ENCODE results near the gene HSPA4. TPM values are rescaled to one million over a fixed set of nuclear protein-coding genes. Genes with fewer than 3 reads are reported as not detected.

The HSPA4 gene
- total and polyA plus RNA-seq, 2 donors (not counting 1 experiment from before 2014, with no cell fraction given), result 18.1 to 95.0 TPM

DNA sequence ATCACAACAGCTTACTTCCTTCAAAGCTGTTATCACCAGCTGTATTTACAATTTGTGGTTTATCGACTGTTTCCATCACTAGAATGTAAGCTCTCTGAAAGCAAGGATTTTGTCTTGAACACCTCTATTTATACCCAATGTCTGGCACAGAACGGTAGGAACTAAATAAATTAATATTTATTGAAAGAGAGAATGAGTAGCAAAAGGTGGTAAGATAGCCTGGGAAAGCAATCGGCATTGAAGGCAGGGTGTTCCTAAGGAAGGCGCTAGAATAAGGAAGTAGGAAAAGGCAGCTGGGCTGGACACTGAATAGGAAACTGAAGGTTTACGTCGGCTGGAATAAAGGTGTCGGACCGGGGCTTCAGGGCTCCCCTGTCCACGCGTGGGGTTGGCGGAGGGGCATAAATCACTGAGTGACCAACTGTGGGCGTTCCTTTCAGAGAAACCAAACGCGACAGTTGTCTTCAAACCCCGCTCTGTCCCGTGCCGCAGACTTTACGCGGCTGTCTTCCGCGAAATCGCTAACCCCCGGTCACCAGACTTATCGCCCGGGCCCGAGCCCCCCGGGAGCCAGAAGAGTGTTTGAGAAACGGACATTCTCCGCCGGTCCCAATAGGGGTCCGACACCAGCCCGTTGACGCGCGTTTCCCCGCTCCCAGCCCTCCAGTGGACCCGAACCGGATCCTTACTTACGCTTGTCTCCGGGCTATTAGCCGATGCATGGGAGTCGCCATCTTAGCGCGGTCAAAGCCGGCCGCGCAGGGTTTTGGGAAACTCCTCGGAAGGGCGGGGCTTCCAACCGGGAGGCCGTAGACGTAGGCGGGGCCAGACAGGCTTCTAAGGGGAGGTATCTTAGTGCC is 25.8 kb upstream of the HSPA4 start, which contains the start of gene ZCCHC10:
TSS of gene ZCCHC10 (minus strand) at position 746 of the 860 bp plus-strand sequence. CDS start at position 734, 12 bp downstream.
- peak; percentile 94 for DNase-seq
- TF ChIP-seq, protein P1, sequence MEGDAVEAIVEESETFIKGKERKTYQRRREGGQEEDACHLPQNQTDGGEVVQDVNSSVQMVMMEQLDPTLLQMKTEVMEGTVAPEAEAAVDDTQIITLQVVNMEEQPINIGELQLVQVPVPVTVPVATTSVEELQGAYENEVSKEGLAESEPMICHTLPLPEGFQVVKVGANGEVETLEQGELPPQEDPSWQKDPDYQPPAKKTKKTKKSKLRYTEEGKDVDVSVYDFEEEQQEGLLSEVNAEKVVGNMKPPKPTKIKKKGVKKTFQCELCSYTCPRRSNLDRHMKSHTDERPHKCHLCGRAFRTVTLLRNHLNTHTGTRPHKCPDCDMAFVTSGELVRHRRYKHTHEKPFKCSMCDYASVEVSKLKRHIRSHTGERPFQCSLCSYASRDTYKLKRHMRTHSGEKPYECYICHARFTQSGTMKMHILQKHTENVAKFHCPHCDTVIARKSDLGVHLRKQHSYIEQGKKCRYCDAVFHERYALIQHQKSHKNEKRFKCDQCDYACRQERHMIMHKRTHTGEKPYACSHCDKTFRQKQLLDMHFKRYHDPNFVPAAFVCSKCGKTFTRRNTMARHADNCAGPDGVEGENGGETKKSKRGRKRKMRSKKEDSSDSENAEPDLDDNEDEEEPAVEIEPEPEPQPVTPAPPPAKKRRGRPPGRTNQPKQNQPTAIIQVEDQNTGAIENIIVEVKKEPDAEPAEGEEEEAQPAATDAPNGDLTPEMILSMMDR (IDR thresholded peaks at IDR 0.05), result no peak
- no peak for TF ChIP-seq EZH2 (IDR thresholded peaks at IDR 0.05; ENCODE audit: borderline replicate concordance, insufficient read depth, low read depth, low read length, poor library complexity, severe bottlenecking)

More for the DNA sequence above, 25.8 kb upstream of the HSPA4 start, which contains the start of gene ZCCHC10:
- POLR2A ChIA-PET, result interaction anchor here (0.6 to 2.0 kb wide), 6 partner anchors 14 to 1520 kb away, joined by 3 to 27 read pairs (median 8); partner anchors contain the start of genes AFF4 and HSPA4
- no peaks in the 10 kb centered on the region for H4K20me1 ChIP-seq (ENCODE audit: control insufficient read depth, insufficient read depth, low read length, poor library complexity, severe bottlenecking)
- H3K27ac Mint-ChIP-seq, result peak within 1 kb of the TSS; percentile 93
- H3K4me1 Mint-ChIP-seq, result peaks cover 42% of the 10 kb centered on the region
- peak within 1 kb of the TSS; percentile 99 for H2AFZ ChIP-seq (ENCODE audit: insufficient read depth, low read depth, low read length, poor library complexity, severe bottlenecking)
- peaks cover 0 to 15% of the 10 kb centered on the region in 2 experiments for H3K36me3 ChIP-seq (replicated peaks in 1 of 2; ENCODE audit: control extremely low read depth in 1 of 2, control insufficient read depth in 1 of 2, extremely low read depth in 1 of 2, insufficient read depth in 2 of 2, low read length in 1 of 2)
- H3K4me3 ChIP-seq (ENCODE audit: control extremely low read depth in 1 of 5, extremely low read depth in 1 of 5, insufficient read depth in 1 of 5, low read depth in 2 of 5, low read length in 4 of 5), result peak within 1 kb of the TSS; percentile 93 to 100 (median 98)
- CTCF ChIA-PET, result interaction anchor here (0.8 to 1.2 kb wide), 4 partner anchors 9 to 78 kb away, joined by 3 read pairs; no protein-coding TSS in a partner anchor
- H3K9me3 Mint-ChIP-seq (ENCODE audit: insufficient read depth), result no peaks in the 10 kb centered on the region
- peaks cover 26 to 32% of the 10 kb centered on the region in 2 donors for H3K4me1 ChIP-seq (ENCODE audit: control insufficient read depth in 2 of 2, insufficient read depth in 2 of 2, low read length in 2 of 2)
- H3K4me2 ChIP-seq (replicated peaks; ENCODE audit: low read depth, low read length, poor library complexity, severe bottlenecking), result peak within 1 kb of the TSS; percentile 90
- peaks cover 52% of the 10 kb centered on the region for H3K79me2 ChIP-seq (ENCODE audit: control insufficient read depth, insufficient read depth, low read length)
- ATAC-seq (ENCODE audit: low read depth), result peak; percentile 99
- H3K27me3 Mint-ChIP-seq, result no peaks in the 10 kb centered on the region
- intact Hi-C loops (cut with micrococcal nuclease), result loop anchor here (1.0 to 10.0 kb wide), 3 partner anchors 26 to 939 kb away; partner anchors contain the start of genes AFF4, C5orf15 and HSPA4
- H3K9me3 ChIP-seq (ENCODE audit: control extremely low read depth in 1 of 3, control insufficient read depth in 2 of 3, insufficient read depth in 1 of 3, low read length in 2 of 3), result no peaks in the 10 kb centered on the region
- under 1% methylated on average over 51 of the region's 53 CpGs for WGBS (ENCODE audit: insufficient coverage)
- H3K4me3 Mint-ChIP-seq, result peak within 1 kb of the TSS; percentile 90
- H3K9ac ChIP-seq (ENCODE audit: low read length), result peak within 1 kb of the TSS; percentile 99
- H3K27ac ChIP-seq (ENCODE audit: low read length in 2 of 2), result peak within 1 kb of the TSS; percentile 92 to 98
- H3K27me3 ChIP-seq (replicated peaks in 1 of 4; ENCODE audit: control extremely low read depth in 1 of 4, control insufficient read depth in 3 of 4, insufficient read depth in 4 of 4, low read length in 3 of 4), result no peaks in the 10 kb centered on the region

Data from B cell (primary cell).